Retina (tissue), 1 donor: ENCODE measurements around the gene MKNK2.

Experiments
- DNase-seq: peaks from one replicate; pipeline ENCODE4 v3.0.0-alpha.2; 2016

The MKNK2 gene

DNA sequence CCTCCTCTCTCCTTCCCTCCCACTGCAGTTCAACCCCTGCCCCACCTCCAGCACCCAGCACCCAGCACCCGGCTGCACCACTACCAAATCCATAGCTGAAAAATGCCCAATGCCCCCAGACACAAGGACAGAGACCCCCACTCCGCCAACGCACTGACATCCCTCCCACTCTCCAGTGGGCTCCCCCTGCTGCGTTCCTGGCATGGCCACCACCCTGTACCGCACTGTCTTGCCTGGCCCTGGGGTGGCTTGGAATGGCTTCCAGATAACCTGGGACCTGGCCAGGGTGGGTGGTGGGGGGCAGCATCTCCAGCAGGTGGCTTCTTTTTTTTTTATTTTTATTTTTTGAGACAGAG, 5.8 kb upstream of the MKNK2 start:
- no peak for DNase-seq

GRCh38 chr19:2055931-2056836, 5.1 kb upstream of the MKNK2 start:
- DNase-seq = peak; percentile 45

DNA sequence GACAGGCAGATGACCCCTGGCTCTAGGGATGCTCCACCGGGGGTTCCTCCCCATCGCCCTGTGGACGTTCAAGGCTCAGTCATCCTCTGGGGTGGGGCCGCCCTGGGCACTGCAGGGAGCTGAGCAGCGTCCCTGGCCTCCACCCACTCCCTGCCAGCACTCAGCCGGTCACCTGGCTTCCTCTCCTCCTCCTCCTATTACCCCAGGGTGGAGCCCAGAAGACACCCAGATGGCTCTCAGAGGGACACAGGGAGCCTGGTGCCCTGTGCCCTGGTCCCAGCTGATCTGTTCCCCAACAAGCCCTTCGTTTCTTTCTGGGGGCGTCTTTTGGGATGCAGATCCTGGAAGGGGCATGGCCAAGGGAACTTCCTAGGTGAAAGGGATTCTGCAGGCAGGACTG, 3.7 kb upstream of the MKNK2 start:
- no peak for DNase-seq

DNA sequence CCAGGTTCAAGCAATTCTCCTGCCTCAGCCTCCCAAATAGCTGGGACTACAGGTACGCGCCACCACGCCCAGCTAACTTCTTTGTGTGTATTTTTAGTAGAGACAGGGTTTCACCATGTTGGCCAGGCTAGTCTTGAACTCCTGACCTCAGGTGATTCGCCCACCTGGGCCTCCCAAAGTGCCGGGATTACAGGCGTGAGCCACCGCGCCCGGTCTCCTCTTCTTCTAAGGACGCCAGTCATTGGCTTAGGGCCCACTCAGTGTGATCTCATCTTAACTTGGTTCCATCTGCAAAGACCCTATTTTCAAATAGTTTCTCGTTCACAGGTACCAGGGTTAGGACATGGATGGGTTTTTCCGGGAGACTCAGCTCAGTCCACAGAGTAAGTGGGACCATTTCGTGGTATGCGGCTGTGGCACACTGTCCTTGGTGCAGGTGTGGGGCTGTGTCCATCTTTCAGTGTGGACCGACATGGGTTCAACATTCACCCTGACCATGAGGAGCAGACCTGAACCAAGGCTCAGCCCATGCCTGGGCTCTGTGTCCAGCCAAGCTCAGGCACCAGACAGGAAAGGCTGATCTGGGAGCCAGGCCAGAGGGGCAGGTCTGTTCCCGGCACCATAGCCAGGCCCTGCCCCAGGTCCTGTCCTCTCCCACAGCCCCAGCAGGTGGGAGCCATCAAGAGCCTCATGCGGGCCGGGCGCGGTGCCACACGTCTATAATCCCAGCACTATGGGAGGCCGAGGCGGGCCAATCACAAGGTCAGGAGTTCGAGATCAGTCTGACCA, 2.8 kb upstream of the MKNK2 start:
- no peak for DNase-seq

- DNase-seq = no peak
These were observed 995 bp upstream of the MKNK2 start for GRCh38 chr19:2051773-2052704.

DNA sequence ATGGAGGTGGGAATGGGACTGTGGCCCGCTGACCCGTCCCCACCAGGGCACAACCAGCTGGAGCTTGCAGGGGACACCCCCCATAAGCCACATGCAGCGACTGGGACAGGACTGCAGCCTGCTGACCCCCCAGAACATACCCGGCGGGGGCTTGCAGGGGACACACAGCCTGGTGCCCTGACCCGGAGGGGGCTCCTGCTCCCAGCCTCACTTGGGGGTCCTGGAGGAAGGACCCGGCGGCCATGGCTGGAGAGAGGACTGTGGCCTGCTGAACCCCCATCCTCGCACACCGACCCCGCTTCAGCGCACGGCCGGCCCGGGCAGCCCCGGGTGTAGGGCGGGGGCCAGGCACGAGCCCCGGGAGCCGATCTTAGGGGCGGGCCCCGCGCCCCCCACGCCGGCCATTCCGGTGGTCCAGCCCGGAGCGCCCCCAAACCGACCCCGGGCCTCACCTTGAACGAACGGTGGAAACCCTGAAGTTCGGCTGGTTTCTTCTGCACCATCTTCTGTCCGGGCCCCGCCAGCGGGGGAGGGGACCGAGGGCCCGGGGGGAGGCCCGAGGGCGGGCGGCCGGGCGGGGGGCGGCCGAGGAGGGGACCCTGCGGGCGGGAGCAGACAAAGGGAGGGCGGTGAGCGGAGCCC, 574 bp downstream of the MKNK2 start:
- DNase-seq = no peak

DNA sequence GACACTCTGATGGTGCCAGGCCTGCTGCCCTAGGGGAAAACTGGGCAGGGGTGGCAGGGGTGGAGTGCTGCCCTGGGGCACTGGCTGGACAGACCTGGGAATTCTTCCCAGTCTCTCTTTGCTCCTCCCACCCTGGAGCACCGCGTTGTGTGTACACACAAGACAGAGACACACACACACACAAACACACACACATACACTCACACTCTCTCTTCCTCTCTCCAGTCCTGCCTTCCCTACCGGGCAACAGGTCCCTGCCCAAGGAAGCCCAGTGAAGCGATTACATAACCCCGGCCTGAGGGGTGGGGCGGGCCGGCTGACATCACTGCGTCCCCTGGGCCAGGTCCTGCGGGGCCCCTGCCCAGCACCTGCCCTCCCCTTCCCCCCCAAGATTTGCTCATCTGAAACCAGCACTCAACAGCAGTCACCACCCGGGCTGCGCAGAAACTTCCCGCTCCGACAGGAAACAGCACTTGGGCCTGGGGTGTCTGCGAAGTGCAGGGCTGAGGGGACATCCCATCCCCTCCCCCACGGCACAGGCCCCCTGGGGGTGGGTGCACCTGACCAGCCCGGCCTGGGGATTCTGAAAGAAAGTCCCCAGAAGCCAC, 1.2 kb downstream of the MKNK2 start:
- DNase-seq = peak; percentile 61

DNA sequence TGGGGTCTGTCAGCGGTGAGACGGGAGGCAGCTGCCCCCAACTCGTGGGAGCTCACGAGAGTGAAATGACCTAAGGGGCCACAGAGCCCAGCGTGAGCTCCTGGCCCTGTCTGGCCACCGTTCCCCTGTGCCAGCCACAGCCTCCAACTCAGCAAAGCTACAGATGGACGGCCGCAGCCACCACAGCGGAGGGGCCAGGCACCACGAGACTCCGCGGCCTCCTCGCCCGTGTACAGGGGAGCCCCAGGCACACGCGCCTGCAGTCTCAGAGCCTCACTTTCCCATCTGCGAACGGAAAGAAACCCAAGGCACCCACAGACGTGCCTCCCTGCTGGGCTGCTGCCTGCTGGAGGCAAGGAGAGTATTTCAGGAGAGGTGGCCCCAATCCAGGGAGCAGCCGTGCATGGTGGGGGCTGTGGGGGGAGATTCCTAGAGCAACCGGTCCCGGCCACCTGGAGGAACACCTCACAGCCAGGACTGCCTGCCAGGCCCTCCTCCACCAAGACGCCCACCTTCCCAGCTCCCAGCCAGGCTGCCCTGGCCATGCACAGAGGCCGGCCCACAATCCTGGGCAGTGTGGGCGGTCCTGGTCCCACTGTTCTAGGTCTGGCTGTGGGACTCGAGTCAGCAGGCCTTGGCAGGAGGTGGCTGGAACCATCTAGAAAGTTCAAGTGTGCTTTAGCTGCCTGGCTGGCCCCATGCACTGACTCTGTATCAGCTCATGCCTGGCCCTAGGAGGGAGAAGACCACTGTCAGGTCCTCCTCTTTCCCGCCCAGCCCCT, 1.9 kb downstream of the MKNK2 start:
- no peak for DNase-seq

GRCh38 chr19:2048104-2048958, 2.7 kb downstream of the MKNK2 start:
- no peak for DNase-seq

- no peak for DNase-seq
These were observed 3.5 kb downstream of the MKNK2 start for GRCh38 chr19:2047449-2048103.

GRCh38 chr19:2047076-2047448, 4.0 kb downstream of the MKNK2 start:
- DNase-seq = no peak

DNA sequence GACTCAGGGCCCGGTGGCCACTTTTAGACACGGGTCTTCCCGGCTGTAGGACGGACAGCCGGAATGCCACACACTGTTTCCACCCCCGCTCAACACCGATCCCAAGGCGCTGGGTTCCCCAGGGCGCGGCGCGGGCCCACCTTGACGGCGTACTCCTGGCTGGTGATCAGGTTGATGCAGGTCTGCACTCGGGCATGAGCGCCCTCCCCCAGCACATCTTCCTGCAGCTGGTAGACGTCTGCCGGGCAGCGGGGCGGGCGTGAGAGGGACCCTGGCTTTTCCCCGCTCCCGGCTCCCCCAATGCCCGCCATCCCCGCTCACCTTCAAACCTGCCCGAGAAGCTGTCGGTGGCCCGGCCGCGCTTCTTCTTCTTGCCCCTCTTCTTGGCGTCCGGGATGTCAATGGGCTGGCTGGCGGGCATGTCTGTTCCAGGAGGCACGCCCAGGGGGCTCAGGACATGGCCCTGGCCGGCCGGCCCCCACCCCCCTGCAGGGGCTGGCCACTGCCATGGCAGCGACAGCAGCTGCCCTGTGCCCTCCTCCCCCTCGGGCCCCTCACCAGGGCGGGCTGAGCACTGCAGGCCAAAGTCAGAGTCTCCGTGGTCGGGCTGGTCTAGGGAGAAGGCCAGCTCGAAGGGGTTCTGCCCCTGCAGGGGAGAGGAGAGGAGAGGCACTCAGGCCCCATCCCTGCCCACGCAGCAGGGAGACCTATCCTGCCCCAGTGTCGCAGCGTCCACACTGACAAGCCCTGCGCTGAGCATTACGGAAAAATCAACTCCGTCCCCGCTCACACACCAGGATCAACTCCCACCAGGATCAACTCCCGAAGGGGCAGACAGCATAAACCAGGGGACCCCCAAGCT, 4.8 kb downstream of the MKNK2 start:
- no peak for DNase-seq

DNA sequence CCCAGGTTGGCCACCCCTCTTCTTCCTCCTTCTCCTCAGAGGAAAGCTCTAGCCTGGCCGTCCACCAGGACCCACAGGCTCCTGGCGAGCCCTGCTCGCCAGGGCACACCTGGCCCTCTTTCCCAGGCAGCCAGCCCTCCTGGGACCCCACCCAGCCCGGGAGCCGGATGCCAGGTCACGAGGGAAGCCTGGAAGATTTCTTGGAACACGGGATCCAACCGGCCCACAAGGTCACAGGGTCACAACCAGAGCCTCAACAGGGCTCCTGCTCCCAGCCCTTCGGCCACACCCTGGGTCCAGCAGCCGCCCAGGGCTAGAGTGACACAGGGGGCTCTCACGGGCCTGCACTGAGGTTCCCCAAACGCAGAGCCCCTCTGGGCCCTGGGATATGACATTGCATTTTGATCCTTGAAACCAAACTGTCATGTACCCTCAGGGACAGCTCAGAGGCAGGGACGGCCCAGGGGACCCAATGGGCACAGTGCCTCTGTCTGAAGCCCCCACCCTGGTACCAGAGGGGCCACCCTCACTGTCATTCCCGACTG, 5.5 kb downstream of the MKNK2 start:
- no peak for DNase-seq

DNA sequence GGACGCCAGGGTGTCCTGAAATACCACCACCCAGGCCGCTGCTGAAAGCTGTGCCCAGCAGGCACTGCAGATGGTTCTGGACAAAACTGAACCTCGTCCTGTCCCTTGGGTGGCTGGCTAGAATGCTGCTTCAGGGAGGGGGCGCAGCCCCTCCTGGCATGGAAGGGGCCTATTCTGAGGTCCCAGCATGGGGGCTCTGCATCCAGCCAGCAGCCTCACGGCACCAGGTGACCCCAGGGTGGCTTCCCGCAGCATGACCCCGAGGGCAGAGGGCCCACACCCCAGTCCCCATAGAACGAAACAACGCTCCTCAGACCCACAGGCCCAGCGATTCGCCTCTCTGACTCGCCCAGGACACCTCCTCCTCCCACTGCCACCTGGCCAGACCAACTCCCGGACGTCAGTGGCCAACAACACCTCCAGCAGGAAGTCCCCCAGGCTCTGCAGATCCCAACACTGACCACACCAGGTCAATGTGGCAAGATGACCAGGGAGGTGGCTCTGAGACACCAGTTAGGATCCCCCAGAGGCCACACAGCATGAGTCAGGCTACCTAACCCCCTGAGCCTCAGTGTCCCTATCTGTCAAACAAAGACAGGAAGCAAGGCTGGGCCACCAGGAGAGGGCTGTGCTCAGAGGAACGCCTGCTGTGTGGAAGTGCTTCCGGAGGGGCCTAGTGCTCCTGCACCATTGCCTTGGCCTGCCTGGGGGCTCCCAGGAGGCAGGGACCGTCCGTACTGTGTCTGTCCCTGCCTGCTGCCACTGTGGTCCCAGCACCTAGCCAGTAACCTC, 6.1 kb downstream of the MKNK2 start:
- DNase-seq = no peak

GRCh38 chr19:2043961-2044708, 6.9 kb downstream of the MKNK2 start:
- no peak for DNase-seq

- no peak for DNase-seq
These were observed 7.8 kb downstream of the MKNK2 start for GRCh38 chr19:2043251-2043641.
